22Rv1 (cell line): ENCODE measurements around the gene HIC2.
"Not testable (repeated sequence)": the region's sequence is repeated elsewhere in the genome, so short reads cannot be mapped to it uniquely, and the experiment has no call there.

ENCODE experiments used
- H3K27ac ChIP-seq: fragments of 450-650 bp; 2 replicates; pipeline ENCODE4 v1.5.1; 2017
- ZFX ChIP-seq: fragments of 450-650 bp; IDR thresholded peaks from 2 replicates; pipeline ENCODE4 v1.6.1; 2017; ENCODE audit warnings: antibody characterized with exemption, borderline replicate concordance
- TF ChIP-seq, protein P1 (sequence below): fragments of 450-650 bp; IDR thresholded peaks from 2 replicates; pipeline ENCODE4 v1.5.1; 2017; ENCODE audit warnings: mild to moderate bottlenecking

Gene HIC2

DNA sequence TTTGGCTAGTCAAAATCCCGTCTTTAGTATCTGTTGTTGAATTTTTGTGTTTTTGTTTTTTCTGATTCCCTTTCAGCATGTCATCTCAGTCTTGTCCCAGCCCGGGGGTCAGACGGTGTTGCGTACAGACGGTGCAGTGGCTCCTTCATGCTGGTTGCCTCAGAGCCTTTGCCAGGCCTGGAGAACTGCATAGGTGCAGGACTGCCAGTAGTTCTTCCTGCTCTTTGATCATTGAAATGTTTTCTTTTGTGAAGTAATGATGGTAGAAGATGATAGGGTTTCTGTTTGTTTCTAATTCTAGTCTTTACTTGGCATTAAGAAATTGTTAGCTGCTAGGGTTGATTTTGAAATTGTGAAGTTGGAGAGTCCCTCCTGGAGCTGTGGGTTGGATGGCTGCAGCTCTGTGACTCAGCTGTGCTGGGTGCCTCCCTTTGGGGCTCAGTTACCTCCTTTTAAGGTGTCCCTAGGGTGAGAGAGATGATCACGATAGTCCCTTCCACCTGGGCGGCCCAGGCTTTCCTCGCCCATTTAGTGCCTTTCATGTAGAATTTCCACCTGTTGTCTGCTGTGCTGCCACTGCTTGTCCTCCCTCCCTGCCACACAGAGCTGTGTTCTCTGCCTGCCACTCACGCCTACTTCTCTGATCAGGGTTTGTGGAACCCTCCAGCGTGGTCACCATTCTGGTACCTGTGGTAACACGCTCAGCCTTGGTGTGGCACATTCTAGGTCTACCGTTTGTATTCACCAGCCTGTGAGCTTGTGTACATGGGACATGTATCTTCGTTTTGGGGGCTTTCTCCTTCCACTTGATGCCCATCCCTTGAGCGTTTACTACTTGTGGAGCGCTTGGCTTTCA, 17.4 kb downstream of the HIC2 start:
- not testable (repeated sequence) for H3K27ac ChIP-seq

DNA sequence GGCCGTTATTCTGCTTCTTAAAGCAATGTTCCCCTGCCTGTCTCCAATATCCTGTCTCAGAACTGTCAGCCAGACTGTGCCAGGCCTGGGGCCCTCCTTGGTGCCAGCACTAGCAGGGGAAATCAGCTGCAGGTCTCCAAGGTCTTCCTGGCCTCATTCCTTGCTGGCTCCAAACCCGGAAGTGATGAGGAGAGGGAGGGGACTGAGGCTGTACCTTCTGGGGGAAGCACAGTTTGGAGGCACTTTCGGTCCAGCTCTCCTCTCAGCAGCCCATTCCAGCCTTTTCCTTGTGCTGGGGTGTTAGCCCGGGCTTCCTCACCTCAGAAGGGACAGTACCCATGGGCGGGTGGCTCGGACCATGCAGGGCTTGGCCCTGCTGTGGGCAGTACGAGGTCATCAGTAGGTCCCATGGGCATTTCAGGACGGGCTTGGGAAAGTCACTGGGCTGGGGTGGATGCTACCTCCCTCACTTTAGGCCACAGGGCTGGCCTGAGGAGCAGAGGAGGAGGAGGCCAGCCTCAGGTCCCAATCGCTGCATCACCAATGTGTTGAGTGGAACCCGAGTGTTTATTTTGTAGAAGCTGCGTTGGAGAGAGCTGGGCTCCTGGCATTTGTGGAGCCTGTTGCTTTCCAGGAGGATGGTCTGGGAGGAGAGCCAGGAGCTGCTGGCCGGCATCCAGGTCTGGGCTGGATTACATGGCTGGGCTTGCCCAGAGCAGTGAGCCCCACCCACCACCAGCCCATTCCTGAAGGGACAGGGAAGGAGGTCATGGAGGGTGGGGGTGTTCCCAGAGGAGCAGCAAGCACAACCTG, 19.0 kb downstream of the HIC2 start:
- not testable (repeated sequence) for H3K27ac ChIP-seq

DNA sequence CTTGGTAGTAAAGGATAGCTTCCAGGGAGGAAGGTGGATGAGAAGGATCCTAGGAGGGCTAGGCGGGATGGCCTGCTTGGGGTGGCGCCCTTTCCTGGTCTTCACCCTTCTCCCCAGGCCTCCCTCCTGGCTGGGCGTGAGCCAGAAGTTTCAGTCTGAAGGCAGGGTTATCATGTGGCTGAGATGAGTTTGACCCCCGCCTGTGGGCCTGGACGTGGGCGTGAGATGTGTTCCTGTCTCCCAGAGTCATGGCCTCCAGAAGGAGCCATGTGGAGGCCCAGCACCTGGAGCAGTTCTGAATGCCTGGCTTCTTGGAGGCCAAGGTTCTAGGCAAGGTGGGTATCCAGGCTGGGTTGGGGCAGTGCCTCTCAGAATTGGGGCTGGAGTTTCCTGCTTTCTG, 20.8 kb downstream of the HIC2 start:
- H3K27ac ChIP-seq = not testable (repeated sequence)

DNA sequence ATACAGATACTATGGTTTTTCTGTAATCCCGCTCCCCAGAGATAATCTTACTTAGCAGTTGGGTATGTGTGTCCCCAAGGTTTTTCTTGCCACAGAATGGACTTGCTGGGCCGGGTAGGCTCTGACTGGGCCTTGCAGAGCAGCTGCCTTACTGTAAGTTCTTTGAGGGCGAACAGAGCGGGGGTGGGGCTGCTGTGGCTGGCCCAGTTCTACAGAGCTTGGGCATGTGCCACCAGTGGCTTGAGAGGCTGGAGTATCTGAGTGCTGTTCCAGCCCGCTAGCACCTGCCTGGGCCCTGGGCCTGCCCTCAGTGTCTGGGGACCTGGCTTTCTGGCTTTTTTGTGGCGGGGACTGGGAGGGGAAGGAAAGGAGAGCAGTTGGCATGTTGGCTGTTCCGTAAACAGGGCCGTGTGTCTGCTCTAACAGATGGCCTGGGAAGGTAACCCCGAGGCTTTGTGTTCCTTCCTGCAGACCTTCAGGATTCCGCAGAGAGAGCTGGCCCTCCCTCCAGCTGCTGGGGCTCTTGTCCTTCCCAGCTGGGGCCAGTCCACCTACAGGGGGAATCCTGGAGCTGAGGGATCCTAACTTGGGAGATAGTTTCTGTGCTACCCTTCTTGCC, 23.0 kb downstream of the HIC2 start:
- H3K27ac ChIP-seq = not testable (repeated sequence)

DNA sequence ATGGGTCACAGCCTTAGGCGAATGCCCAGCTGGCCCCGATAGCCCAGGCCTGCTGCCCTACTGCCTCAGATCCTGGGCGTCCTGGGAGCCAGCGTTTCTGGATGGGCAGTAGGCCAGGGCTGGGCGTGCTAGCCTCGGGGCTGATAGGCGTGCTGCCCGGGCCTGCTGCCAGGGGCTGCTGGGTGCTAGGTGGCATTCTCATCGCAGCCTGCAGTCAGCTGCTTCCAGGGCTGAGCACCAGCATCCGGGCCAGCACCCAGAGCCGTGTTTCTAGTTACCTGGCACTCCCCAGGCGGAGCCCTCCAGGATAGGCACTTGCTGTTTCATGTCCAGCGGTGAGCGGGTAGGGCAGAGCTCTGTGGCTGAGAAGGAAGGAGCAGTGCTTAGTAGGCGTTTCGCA, 23.5 kb downstream of the HIC2 start:
- H3K27ac ChIP-seq = not testable (repeated sequence)

DNA sequence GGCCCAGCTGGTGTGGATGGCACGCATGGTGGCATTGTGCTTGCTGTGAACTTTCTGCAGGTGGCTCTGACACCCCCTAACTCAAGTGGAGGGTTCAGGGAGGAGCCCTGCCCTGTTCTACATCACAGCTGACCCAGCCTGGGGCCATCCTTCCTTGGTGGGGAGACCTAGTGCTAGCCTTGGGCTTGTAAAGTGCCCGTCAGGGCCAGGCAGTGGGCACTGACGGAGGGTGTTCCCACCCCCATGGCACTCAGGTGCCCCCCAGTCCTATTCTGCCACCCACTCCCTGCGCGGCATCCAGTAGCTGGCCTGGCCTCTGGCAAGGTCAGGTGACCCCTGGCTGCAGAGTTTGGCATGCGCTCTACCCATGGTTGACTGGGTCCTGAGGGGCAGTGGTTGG, 24.0 kb downstream of the HIC2 start:
- H3K27ac ChIP-seq = not testable (repeated sequence)

- not testable (repeated sequence) for H3K27ac ChIP-seq
Observed at GRCh38 chr22:21442123-21442522, 25.0 kb downstream of the HIC2 start.

- H3K27ac ChIP-seq = not testable (repeated sequence)
Observed at GRCh38 chr22:21442646-21443045, 25.5 kb downstream of the HIC2 start.

GRCh38 chr22:21443057-21443734, 26.0 kb downstream of the HIC2 start:
- TF ChIP-seq ZFX = no peak
- TF ChIP-seq, protein P1, sequence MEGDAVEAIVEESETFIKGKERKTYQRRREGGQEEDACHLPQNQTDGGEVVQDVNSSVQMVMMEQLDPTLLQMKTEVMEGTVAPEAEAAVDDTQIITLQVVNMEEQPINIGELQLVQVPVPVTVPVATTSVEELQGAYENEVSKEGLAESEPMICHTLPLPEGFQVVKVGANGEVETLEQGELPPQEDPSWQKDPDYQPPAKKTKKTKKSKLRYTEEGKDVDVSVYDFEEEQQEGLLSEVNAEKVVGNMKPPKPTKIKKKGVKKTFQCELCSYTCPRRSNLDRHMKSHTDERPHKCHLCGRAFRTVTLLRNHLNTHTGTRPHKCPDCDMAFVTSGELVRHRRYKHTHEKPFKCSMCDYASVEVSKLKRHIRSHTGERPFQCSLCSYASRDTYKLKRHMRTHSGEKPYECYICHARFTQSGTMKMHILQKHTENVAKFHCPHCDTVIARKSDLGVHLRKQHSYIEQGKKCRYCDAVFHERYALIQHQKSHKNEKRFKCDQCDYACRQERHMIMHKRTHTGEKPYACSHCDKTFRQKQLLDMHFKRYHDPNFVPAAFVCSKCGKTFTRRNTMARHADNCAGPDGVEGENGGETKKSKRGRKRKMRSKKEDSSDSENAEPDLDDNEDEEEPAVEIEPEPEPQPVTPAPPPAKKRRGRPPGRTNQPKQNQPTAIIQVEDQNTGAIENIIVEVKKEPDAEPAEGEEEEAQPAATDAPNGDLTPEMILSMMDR = no peak
- H3K27ac ChIP-seq = no peak overlapping the region

- no peak for TF ChIP-seq ZFX
- TF ChIP-seq, protein P1 = no peak
- H3K27ac ChIP-seq = no peak overlapping the region
Observed at GRCh38 chr22:21443735-21444421, 26.7 kb downstream of the HIC2 start.

DNA sequence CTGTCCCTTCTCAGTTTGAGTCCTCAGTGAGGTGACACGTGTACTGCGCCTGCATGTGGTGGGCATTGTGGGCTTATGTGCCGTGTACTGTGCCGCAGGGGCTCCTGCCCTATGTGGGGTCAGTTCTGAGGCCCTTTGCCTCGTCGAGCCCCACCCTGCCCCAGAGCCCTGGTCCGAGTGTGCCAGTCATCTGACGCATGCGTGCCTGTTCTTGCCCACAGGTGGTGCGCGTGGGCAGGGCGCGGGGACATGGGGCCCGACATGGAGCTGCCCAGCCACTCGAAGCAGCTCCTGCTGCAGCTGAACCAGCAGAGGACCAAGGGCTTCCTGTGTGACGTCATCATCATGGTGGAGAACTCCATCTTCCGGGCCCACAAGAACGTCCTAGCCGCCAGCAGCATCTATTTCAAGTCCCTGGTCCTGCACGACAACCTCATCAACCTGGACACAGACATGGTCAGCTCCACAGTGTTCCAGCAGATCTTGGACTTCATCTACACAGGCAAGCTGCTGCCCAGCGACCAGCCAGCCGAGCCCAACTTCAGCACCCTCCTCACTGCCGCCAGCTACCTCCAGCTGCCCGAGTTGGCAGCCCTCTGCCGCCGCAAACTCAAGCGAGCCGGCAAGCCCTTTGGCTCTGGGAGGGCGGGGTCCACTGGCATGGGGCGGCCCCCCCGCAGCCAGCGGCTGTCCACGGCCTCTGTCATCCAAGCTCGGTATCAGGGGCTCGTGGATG, 27.7 kb downstream of the HIC2 start:
- H3K27ac ChIP-seq = no peak overlapping the region
- TF ChIP-seq, protein P1 = no peak
- no peak for TF ChIP-seq ZFX
